D721Med (cell line): ENCODE data around the gene KPRP.

ENCODE experiments used
- DNase-seq: peaks from one replicate; pipeline ENCODE4 v3.0.0; 2011; ENCODE audit warnings: low spot score; ENCODE audit not compliant: insufficient read length
- FAIRE-seq: peaks from 2 replicates; lab custom pipeline; 2011; peaks lifted over from hg19 to GRCh38; lab: Jason Lieb, UNC
- TF ChIP-seq, protein P1 (sequence below): IDR thresholded peaks from 2 replicates; pipeline ENCODE4 v1.5.1; 2012; ENCODE audit warnings: mild to moderate bottlenecking, control low read depth; ENCODE audit not compliant: insufficient read depth; ENCODE audit errors: missing control alignments

Gene KPRP

DNA sequence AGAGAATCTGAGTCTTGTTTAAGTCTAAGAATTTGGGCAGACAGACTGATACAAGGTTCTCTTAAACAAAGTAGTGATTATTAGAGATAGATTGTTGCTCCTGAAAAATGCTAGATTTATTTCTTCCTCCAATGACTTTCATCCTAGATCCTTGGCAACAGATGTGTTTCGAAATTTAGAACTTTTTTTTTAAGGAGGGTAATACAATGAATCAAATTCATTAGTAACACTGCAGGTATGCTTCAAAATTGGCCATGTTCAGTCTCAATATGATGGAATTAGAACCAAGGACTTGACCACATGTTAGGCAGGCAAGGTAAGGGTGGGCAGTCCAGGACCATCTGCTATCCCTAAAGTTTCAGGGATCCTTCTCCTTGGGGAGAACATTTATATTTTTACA, 12.6 kb downstream of the KPRP start:
- no peak for FAIRE-seq
- TF ChIP-seq, protein P1, sequence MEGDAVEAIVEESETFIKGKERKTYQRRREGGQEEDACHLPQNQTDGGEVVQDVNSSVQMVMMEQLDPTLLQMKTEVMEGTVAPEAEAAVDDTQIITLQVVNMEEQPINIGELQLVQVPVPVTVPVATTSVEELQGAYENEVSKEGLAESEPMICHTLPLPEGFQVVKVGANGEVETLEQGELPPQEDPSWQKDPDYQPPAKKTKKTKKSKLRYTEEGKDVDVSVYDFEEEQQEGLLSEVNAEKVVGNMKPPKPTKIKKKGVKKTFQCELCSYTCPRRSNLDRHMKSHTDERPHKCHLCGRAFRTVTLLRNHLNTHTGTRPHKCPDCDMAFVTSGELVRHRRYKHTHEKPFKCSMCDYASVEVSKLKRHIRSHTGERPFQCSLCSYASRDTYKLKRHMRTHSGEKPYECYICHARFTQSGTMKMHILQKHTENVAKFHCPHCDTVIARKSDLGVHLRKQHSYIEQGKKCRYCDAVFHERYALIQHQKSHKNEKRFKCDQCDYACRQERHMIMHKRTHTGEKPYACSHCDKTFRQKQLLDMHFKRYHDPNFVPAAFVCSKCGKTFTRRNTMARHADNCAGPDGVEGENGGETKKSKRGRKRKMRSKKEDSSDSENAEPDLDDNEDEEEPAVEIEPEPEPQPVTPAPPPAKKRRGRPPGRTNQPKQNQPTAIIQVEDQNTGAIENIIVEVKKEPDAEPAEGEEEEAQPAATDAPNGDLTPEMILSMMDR, result no peak
- no peak for DNase-seq

DNA sequence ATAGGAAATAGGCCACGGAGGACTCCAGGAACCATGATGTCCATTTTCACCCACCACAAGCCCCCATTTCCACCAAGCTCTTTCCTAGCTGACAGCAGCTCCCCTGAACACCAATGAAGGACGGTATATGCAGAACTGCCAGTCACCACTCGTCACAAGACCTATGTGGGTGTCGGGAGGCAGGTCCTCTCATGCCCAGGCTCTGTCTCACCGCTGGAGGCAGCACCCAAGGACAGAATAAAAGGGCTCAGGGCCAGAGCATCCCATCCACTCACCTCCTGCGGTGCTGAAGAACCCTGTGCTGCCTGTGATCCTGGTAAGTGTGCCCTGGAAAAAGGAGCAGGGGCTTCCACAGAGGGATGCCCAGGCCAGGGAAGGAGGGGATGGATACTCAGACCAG, 17.1 kb downstream of the KPRP start, which contains the start of gene LCE1F:
TSS of gene LCE1F (plus strand) at position 266 of the 400 bp plus-strand sequence. CDS start 1,232 bp downstream, outside the sequence.
- FAIRE-seq, result no peak
- DNase-seq, result no peak
- TF ChIP-seq, protein P1, result no peak

DNA sequence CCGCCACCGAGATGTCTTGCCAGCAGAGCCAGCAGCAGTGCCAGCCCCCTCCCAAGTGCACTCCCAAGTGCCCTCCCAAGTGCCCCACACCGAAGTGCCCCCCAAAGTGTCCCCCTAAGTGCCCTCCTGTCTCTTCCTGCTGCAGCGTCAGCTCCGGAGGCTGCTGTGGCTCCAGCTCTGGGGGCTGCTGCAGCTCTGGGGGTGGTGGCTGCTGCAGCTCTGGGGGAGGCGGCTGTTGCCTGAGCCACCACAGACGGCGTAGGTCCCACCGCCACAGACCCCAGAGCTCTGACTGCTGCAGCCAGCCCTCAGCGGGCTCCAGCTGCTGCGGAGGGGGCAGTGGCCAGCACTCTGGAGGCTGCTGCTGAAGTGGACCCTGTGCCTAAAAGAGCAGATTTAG, 18.5 kb downstream of the KPRP start:
- no peak for FAIRE-seq

DNA sequence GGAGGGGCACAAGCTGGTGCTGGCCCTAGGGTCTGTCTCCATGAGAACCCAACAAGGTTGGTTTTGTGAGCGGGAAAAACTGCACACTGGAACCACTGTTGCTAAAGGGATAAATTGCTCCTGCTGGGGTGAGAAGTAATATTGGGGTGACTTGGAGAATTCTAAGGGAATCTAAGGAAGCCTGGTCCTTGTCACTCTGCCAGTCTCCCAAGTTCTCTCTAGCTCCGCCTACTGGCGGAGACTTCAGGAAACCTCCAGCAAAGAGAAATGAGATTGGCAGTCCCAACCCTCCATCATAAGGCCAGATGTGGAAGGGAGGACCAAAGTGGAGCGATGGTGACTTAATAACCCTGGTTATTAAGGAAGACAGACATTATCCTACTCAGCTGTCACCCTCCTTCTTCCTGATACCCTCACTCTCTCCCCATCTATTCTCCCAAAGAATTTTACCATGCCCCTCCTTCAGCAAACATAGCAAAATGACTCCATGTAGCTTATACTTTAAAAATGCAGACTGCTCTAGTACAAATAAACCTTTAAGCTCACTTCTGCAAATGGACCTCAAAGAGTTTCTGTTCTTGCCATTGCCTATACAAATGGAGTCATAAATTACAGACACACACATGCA, 19.8 kb downstream of the KPRP start:
- no peak for DNase-seq

More for the DNA sequence above, 18.5 kb downstream of the KPRP start:
- TF ChIP-seq, protein P1, result no peak
- DNase-seq, result no peak

DNA sequence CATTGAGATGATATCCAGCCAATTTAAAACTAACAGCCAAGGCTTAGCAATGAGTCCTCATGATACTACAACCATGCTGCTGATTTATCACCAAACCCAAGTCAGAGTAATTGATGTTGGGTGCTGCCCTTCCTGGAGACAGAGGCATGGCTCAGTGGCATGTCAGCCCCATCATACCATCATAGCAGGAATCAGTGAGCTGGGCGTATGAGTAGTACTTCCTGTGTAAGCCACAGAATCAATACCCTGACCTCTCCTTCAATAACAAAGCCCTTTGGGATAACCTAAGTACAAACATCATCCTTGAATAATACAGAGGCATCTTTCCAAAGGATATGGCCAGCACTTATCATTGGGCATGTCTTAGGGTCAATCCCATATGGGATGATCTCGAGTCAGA, 25.3 kb downstream of the KPRP start:
- DNase-seq (no peak), FAIRE-seq (no peak)
- TF ChIP-seq, protein P1, result no peak

More for the DNA sequence above, 19.8 kb downstream of the KPRP start:
- TF ChIP-seq, protein P1, result peak; percentile 24
- FAIRE-seq, result no peak

DNA sequence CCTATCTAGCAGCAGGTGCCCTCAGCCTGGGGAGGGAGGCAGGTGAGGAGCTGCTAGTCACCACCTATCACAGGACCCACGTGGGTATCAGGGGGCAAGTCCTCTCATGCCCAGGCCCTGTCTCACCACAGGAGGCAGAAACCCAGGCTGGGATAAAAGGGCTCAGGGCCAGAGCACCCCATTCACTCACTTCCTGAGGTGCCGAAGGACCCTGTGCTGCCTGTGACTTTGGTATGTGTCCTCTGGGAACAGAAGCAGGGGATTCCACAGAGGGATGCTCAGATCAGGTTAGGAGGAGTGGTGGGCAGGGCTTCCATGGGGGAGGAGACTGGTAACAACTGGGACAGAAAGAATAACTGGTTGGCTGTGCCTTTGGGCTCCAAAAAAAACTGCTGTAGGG, 28.3 kb downstream of the KPRP start, which contains the start of gene LCE1E:
TSS of gene LCE1E (plus strand) at position 181 of the 400 bp plus-strand sequence. CDS start 1,043 bp downstream, outside the sequence.
- TF ChIP-seq, protein P1, result no peak
- FAIRE-seq (no peak), DNase-seq (no peak)

DNA sequence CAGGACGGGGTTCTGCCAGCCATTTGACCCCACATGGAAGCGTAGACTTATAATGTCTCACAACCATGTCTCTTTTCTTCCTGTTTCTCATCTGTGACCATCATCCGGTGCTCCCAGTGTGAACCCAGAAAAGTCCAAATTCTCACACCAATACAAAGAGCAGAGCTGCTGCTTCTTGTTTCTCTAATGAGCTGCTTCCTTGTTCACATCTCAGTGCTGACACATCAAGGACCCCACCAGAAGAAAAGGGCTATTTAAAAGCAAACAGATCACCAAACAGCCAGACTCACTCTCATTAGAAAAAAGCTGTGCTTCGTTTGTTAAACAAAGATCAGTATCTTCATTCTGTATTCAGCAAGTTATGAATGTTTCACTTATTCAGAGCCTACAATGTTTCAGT, 37.9 kb downstream of the KPRP start:
- FAIRE-seq (no peak), DNase-seq (no peak)
- TF ChIP-seq, protein P1, result no peak
